Endothelial cell of umbilical vein (primary cell): Measurements from ENCODE around the gene LAMC2.

Source experiments
- CTCF ChIP-seq, 2 donors: IDR thresholded peaks; 1 replicate in 1 of 2; 2 replicates in 1 of 2; pipeline ENCODE4 v1.5.1; 2011; ENCODE audit warnings: low read length in 2 of 2, mild to moderate bottlenecking in 2 of 2, moderate library complexity in 2 of 2, control low read depth in 1 of 2, inconsistent platforms in 1 of 2, low read depth in 1 of 2; ENCODE audit not compliant: insufficient read depth in 1 of 2; ENCODE audit errors: extremely low read depth in 1 of 2
- EZH2 ChIP-seq: IDR thresholded peaks from 2 replicates; pipeline ENCODE4 v1.6.1; 2012; ENCODE audit warnings: borderline replicate concordance, low read depth, mild to moderate bottlenecking, moderate library complexity, low read length, inconsistent platforms; ENCODE audit not compliant: severe bottlenecking
- FOS ChIP-seq: IDR thresholded peaks from 2 replicates; pipeline ENCODE4 v1.6.1; 2011; ENCODE audit warnings: mild to moderate bottlenecking, low read length, moderate library complexity, borderline replicate concordance; ENCODE audit not compliant: insufficient read depth
- JUN ChIP-seq: IDR thresholded peaks from 2 replicates; pipeline ENCODE4 v1.6.1; 2011; ENCODE audit warnings: borderline replicate concordance, low read depth; ENCODE audit not compliant: insufficient read length, insufficient read depth
- MAX ChIP-seq: IDR thresholded peaks from 2 replicates; pipeline ENCODE4 v1.6.1; 2011; ENCODE audit not compliant: insufficient read depth, insufficient read length
- POLR2A ChIP-seq: IDR thresholded peaks from 2 replicates; pipeline ENCODE4 v1.6.1; 2012; ENCODE audit warnings: low read depth, mild to moderate bottlenecking, control low read depth, low read length
- POLR2AphosphoS5 ChIP-seq: IDR thresholded peaks from 2 replicates; pipeline ENCODE4 v1.6.1; 2012; ENCODE audit warnings: low read depth, mild to moderate bottlenecking, control low read depth, low read length, moderate library complexity; ENCODE audit not compliant: insufficient read depth

GRCh38 chr1:183218971-183219615, 33.0 kb downstream of the LAMC2 start:
- TF ChIP-seq CTCF (IDR thresholded peaks at IDR 0.05; ENCODE audit: extremely low read depth in 1 of 2, insufficient read depth in 1 of 2, low read depth in 1 of 2, low read length in 2 of 2) = no peak
- no peak for TF ChIP-seq POLR2A
- TF ChIP-seq POLR2AphosphoS5 = no peak
- no peak for TF ChIP-seq FOS
- no peak for TF ChIP-seq JUN
- TF ChIP-seq EZH2 = no peak
- TF ChIP-seq MAX = no peak
